ENCODE measurements around the gene SH3BP4. TPM values are rescaled to one million over a fixed set of nuclear protein-coding genes. Genes with fewer than 3 reads are reported as not detected.

The SH3BP4 gene
- total RNA-seq, 1 donor from 2014 or later: 49.5 TPM

- peak overlapping the region; percentile 90 for H3K27ac Mint-ChIP-seq
- no peaks in the 10 kb centered on the region for H3K9me3 Mint-ChIP-seq
- H3K4me3 Mint-ChIP-seq: peak overlapping the region; percentile 34
- DNase-seq (ENCODE audit: extremely low spot score, unreplicated experiment): no peak
- TF ChIP-seq CTCF (conservative IDR thresholded peaks at IDR 0.05): peak; percentile 56
- peaks cover 60% of the 10 kb centered on the region for H3K4me1 Mint-ChIP-seq (ENCODE audit: unreplicated experiment)
- peaks cover 31% of the 10 kb centered on the region for H3K36me3 Mint-ChIP-seq
- H3K27me3 Mint-ChIP-seq: no peaks in the 10 kb centered on the region
These were observed 44.5 kb downstream of the SH3BP4 start for GRCh38 chr2:234996069-234996940.

GRCh38 chr2:234996941-234997270 lies 45.1 kb downstream of the SH3BP4 start:
- no peak for DNase-seq (ENCODE audit: extremely low spot score, unreplicated experiment)
- Mint-ChIP-seq H3K4me1 (ENCODE audit: unreplicated experiment) (peaks cover 62% of the 10 kb centered on the region), H3K4me3 (no peak overlapping the region), H3K9me3 (no peaks in the 10 kb centered on the region), H3K27ac (peak overlapping the region; percentile 90), H3K36me3 (peaks cover 35% of the 10 kb centered on the region), H3K27me3 (no peaks in the 10 kb centered on the region)
- no peak for TF ChIP-seq CTCF (conservative IDR thresholded peaks at IDR 0.05)

- no peaks in the 10 kb centered on the region for H3K27me3 Mint-ChIP-seq
These were observed 45.6 kb downstream of the SH3BP4 start for GRCh38 chr2:234997389-234997788.

GRCh38 chr2:234998404-234999211 lies 46.8 kb downstream of the SH3BP4 start:
- Mint-ChIP-seq H3K27ac (peak overlapping the region; percentile 89), H3K4me1 (ENCODE audit: unreplicated experiment) (peaks cover 69% of the 10 kb centered on the region), H3K27me3 (no peaks in the 10 kb centered on the region), H3K9me3 (no peaks in the 10 kb centered on the region), H3K4me3 (peak overlapping the region; percentile 72), H3K36me3 (peaks cover 43% of the 10 kb centered on the region)
- DNase-seq (ENCODE audit: extremely low spot score, unreplicated experiment): no peak
- TF ChIP-seq CTCF (conservative IDR thresholded peaks at IDR 0.05): no peak

More at GRCh38 chr2:234997389-234997788, 45.6 kb downstream of the SH3BP4 start:
- no peak for DNase-seq (ENCODE audit: extremely low spot score, unreplicated experiment)
- H3K9me3 Mint-ChIP-seq: no peaks in the 10 kb centered on the region
- H3K36me3 Mint-ChIP-seq: peaks cover 39% of the 10 kb centered on the region
- H3K4me1 Mint-ChIP-seq (ENCODE audit: unreplicated experiment): peaks cover 65% of the 10 kb centered on the region
- H3K4me3 Mint-ChIP-seq: no peak overlapping the region
- TF ChIP-seq CTCF (conservative IDR thresholded peaks at IDR 0.05): no peak
- H3K27ac Mint-ChIP-seq: no peak overlapping the region

- no peaks in the 10 kb centered on the region for H3K27me3 Mint-ChIP-seq
- no peak for DNase-seq (ENCODE audit: extremely low spot score, unreplicated experiment)
- no peak for TF ChIP-seq CTCF (conservative IDR thresholded peaks at IDR 0.05)
- peak overlapping the region; percentile 89 for H3K27ac Mint-ChIP-seq
- H3K4me1 Mint-ChIP-seq (ENCODE audit: unreplicated experiment): peaks cover 65% of the 10 kb centered on the region
- H3K9me3 Mint-ChIP-seq: no peaks in the 10 kb centered on the region
- H3K36me3 Mint-ChIP-seq: peaks cover 48% of the 10 kb centered on the region
- peak overlapping the region; percentile 36 for H3K4me3 Mint-ChIP-seq
These were observed 48.1 kb downstream of the SH3BP4 start for GRCh38 chr2:234999740-235000425.

Data from type B pancreatic cell (in vitro differentiated cells).